Measurements from ENCODE around the gene MIER2.

Gene MIER2

GRCh38 chr19:293436-294110 lies 51.0 kb downstream of the MIER2 start:
- DNase-seq (ENCODE audit: low spot score) = no peak
- no peak for TF ChIP-seq CTCF (IDR thresholded peaks at IDR 0.05; ENCODE audit: extremely low read depth, missing control alignments)

- no peak for TF ChIP-seq CTCF (IDR thresholded peaks at IDR 0.05; ENCODE audit: extremely low read depth, missing control alignments)
These were observed 51.6 kb downstream of the MIER2 start for GRCh38 chr19:292951-293350.

GRCh38 chr19:292281-292884 lies 52.2 kb downstream of the MIER2 start:
- TF ChIP-seq CTCF (IDR thresholded peaks at IDR 0.05; ENCODE audit: extremely low read depth, missing control alignments) = no peak
- DNase-seq (ENCODE audit: low spot score) = no peak

More at GRCh38 chr19:292951-293350, 51.6 kb downstream of the MIER2 start:
- DNase-seq (ENCODE audit: low spot score) = no peak

- TF ChIP-seq CTCF (IDR thresholded peaks at IDR 0.05; ENCODE audit: extremely low read depth, missing control alignments) = no peak
- no peak for DNase-seq (ENCODE audit: low spot score)
These were observed 52.9 kb downstream of the MIER2 start for GRCh38 chr19:291561-292280.

DNA sequence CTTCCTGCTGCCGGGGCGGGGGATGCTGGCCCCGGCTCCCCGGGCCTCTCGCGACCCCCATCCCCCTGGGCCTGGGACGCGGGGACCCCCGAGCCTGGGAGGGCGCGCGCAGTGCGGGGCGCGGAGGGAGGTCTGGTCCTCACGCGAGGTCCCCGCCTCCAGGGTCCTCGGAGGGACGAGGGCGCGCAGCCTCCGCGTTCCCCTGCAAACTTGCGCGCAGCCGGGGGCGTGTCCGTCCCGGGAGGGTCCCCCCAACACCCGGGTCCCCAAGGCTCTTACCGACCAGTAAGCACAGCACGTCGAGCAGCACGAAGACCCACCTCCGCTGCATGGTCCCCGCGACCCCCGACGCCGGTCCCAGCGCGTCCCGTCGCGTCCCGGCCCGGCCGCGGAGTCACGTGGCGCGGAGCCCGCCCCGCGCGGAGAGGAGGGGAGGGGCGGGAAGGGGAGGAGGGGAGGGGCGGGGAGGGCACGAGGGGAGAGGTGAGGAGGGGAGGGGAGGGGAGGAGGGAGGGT lies 53.5 kb downstream of the MIER2 start, which contains the start of gene PLPP2:
Gene PLPP2 (minus strand): TSS at position 398 of the 516 bp plus-strand sequence. CDS start 67 bp downstream, at position 331.
- no peak for TF ChIP-seq CTCF (IDR thresholded peaks at IDR 0.05; ENCODE audit: extremely low read depth, missing control alignments)
- DNase-seq (ENCODE audit: low spot score) = no peak

DNA sequence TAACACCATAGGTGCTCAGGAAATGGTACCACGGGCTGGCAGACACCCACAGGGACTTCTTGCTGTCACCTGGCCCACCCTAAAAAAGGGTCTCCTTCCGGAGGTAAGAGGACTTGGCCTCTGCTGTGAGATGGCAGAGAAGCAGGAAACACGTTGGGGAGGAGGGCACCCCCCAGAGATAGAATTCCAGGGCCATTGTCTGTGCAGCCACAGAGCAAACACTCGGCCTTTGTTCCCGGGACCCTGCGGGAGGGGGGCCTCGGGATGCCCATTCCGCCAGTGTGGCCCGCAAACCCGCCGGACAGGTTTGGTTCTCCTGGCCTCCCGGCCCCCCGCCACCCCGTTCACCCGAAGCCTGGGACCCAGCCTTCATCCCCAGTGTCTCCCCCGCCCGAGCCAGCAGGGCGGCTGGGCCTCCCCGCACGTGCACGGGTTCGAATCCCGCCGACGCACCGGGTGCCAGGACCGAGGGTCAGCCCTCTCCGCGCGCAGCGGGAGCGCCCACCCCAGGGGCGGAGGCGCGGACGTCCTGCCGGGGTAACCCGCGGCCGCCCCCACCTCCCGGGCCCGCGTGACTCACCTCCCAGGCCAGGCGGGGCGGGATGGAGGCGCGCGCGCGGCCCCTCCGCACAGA lies 54.1 kb downstream of the MIER2 start:
- no peak for DNase-seq (ENCODE audit: low spot score)

More for the DNA sequence above, 54.1 kb downstream of the MIER2 start:
- TF ChIP-seq CTCF (IDR thresholded peaks at IDR 0.05; ENCODE audit: extremely low read depth, missing control alignments) = no peak

Measured in GM20000 (cell line).